Ovary (tissue), 10 donors: ENCODE results near the gene PABPN1. TPM values are rescaled to one million over a fixed set of nuclear protein-coding genes. Genes with fewer than 3 reads are reported as not detected.
A peak's percentile ranks its signal among the peaks of the same experiment; 100 is the strongest.
"Not testable (repeated sequence)": the region's sequence is repeated elsewhere in the genome, so short reads cannot be mapped to it uniquely, and the experiment has no call there.

Experiments used
- DNase-seq, 5 donors: peaks; one replicate each; pipeline ENCODE4 v3.0.0-alpha.2; 2019 to 2020
- H3K27ac ChIP-seq, 2 donors: fragments of 200-600 bp; one replicate each; pipeline versions ENCODE4 v1.5.1 to v1.8.0; 2019 to 2022
- H3K27me3 ChIP-seq: fragments of 200-600 bp; one replicate; pipeline ENCODE4 v1.8.0; 2022
- H3K36me3 ChIP-seq: fragments of 200-600 bp; sonication (generic); one replicate; pipeline ENCODE4 v1.5.1; 2019
- H3K4me1 ChIP-seq: one replicate; pipeline ENCODE4 v1.8.1; 2013; ENCODE audit warnings: mild to moderate bottlenecking, moderate library complexity; ENCODE audit not compliant: insufficient read depth
- H3K4me3 ChIP-seq: fragments of 200-600 bp; sonication (generic); one replicate; pipeline ENCODE4 v1.5.1; 2017
- H3K9me3 ChIP-seq, 2 donors: fragments of 200-600 bp in 1 of 2; sonication (generic) in 1 of 2; one replicate each; pipeline versions ENCODE4 v1.5.1 to v1.8.1; 2013 to 2019; ENCODE audit warnings: mild to moderate bottlenecking in 1 of 2, moderate library complexity in 1 of 2
- CTCF ChIP-seq, 3 donors: fragments of 450-650 bp in 2 of 3; fragments of 200-600 bp in 1 of 3; IDR thresholded peaks; one replicate each; pipeline versions ENCODE4 v1.5.1 to v1.8.0; 2016 to 2022; ENCODE audit warnings: antibody characterized with exemption in 3 of 3, mild to moderate bottlenecking in 1 of 3
- EP300 ChIP-seq: sonication (generic); formaldehyde crosslinking; IDR thresholded peaks from one replicate; pipeline ENCODE4 v1.6.1; 2017; ENCODE audit warnings: antibody characterized with exemption
- POLR2A ChIP-seq: fragments of 450-650 bp; IDR thresholded peaks from one replicate; pipeline ENCODE4 v1.6.1; 2017; ENCODE audit warnings: antibody characterized with exemption, mild to moderate bottlenecking, moderate library complexity
- WGBS, 3 donors: extraction: QIAGEN DNeasy Blood & Tissue Kit in 1 of 3; methylation state at CpG; one replicate each; pipeline versions ENCODE4 v1.1.5 to v1.1.7; 2013 to 2017; 5-methylcytosine and 5-hydroxymethylcytosine counted together
- intact Hi-C, 4 donors: fragments of 100-400 bp; cut with DNase I; formaldehyde crosslinking; loops; one replicate each; pipeline versions ENCODE4 v1.11.0 to v1.15.1; 2022 to 2023
- long read RNA-seq, 3 donors: library from polyadenylated mRNA in 2 of 3; unstranded in 2 of 3; transcript quantifications; one replicate each; pipeline ENCODE4 v2.0.0 and lab custom pipeline, GENCODE V29; 2021 to 2026
- polyA plus RNA-seq, 2 donors: library from polyadenylated mRNA; stranded (reverse); fragments of 200-250 nt in 1 of 2; fragments of 350-450 nt in 1 of 2; fragmentation: Illumina TruSeq in 1 of 2; extraction: RNeasy Lipid Tissue Mini Kit (QIAGEN cat#74804) in 1 of 2; gene quantifications; one replicate each; pipeline ENCODE4 v1.2.3, GENCODE V29; 2013 to 2014
- total RNA-seq, 7 donors: library from RNA; depleted of rRNA in 2 of 7; stranded (reverse); fragments of >200 nt in 2 of 7; fragmentation: NEBNext Ultra II Directional in 3 of 7; extraction: Animal tissue kit (Norgen Biotek cat#: 25700) in 3 of 7; gene quantifications; one replicate each; pipeline versions ENCODE4 v1.1.0 to v1.2.4, GENCODE V29; 2016 to 2023
- donor health status: DM: no; HTN: no; CAD: no; lungs with moderate emphysema.
- donor health status: DM: no; HTN: no; CAD: no.
- donor health status: Bipolar disorder and iron deficiency.
- donor health status: DM: yes; HTN: yes; CAD: no.
- donor health status: DM: no; HTN: no; CAD: no.
- donor health status: DM: yes; HTN: yes; CAD: no.

PABPN1 gene
- total RNA-seq (100 to 1,000 TPM in 5 of 7 donors, 10 to 100 TPM in 2; 37.2 to 164 (median 136) TPM), polyA plus RNA-seq (100 to 1,000 TPM in 1 of 2 donors, 10 to 100 TPM in 1; 93.4 to 117 TPM)
- long read RNA-seq, donor 1, partial matches to known transcripts, result 0 of 19 reads
- long read RNA-seq, donor 1, other reads (novel, unspliced or antisense), result 13 of 19 reads
- long read RNA-seq, donor 2, transcript PABPN1-202 (6 exons, 2,768 nt), result minor isoform, 24 of 154 reads
- long read RNA-seq, donor 2, transcript PABPN1-201 (7 exons, 2,001 nt), result major isoform, 91 of 154 reads
- long read RNA-seq, donor 2, partial matches to known transcripts, result 33 of 154 reads
- long read RNA-seq, donor 2, other reads (novel, unspliced or antisense), result 0 of 154 reads
- long read RNA-seq, donor 3, transcript PABPN1-201 (7 exons, 2,001 nt), result major isoform, 88 of 142 reads
- long read RNA-seq, donor 3, transcript PABPN1-202 (6 exons, 2,768 nt), result minor isoform, 13 of 142 reads
- long read RNA-seq, donor 3, partial matches to known transcripts, result 6 of 142 reads
- long read RNA-seq, donor 3, other reads (novel, unspliced or antisense), result 34 of 142 reads

- intact Hi-C loops, result loop anchor here (1.0 to 10.0 kb wide), 6 partner anchors 18 to 244 kb away; partner anchors contain the start of genes NGDN (in 3 of the 4), PPP1R3E (in 2 of the 4), AP1G2 (in 1 of the 4) and THTPA (in 1 of the 4)
- H3K4me3 ChIP-seq, result peak within 1 kb of the TSS; percentile 81
- no peaks in the 10 kb centered on the region for H3K9me3 ChIP-seq
- TF ChIP-seq POLR2A (peak; percentile 70), CTCF (IDR thresholded peaks at IDR 0.05) (no peak), EP300 (peak; percentile 74)
- WGBS, 3 donors, result 2 to 6% (median 2%) methylated on average over 43 to 63 of the region's 63 CpGs
- peak within 1 kb of the TSS; percentile 74 to 98 for H3K27ac ChIP-seq
- no peaks in the 10 kb centered on the region for H3K36me3 ChIP-seq
- H3K4me1 ChIP-seq, result peaks cover 10% of the 10 kb centered on the region
- DNase-seq, result peak; percentile 99 to 100 (median 99)
- H3K27me3 ChIP-seq, result no peaks in the 10 kb centered on the region
These were observed at the start of gene PABPN1 for GRCh38 chr14:23320584-23321571. TSS of gene PABPN1 (plus strand) at chr14:23321457. CDS start at chr14:23321470, 13 bp downstream.

GRCh38 chr14:23275412-23275811, 45.8 kb upstream of the PABPN1 start:
- H3K4me3 ChIP-seq, result no peak overlapping the region
- no peaks in the 10 kb centered on the region for H3K27me3 ChIP-seq
- no peak overlapping the region for H3K27ac ChIP-seq
- no peak for DNase-seq
- H3K9me3 ChIP-seq, result no peaks in the 10 kb centered on the region
- H3K36me3 ChIP-seq, result no peaks in the 10 kb centered on the region
- no peaks in the 10 kb centered on the region for H3K4me1 ChIP-seq
- no peak for TF ChIP-seq POLR2A
- no peak for TF ChIP-seq CTCF (IDR thresholded peaks at IDR 0.05)
- TF ChIP-seq EP300, result no peak
- intact Hi-C loops, result loop anchor here in 1 of 4 donors (10.0 kb wide), 1 partner anchor 99 kb away; the partner anchor contains the start of genes CMTM5 and IL25
- 89 to 94% (median 93%) methylated on average over 2 of the region's 2 CpGs for WGBS, 3 donors

GRCh38 chr14:23277189-23277588, 44.1 kb upstream of the PABPN1 start:
- Histone ChIP-seq H3K4me1 (no peaks in the 10 kb centered on the region), H3K36me3 (no peaks in the 10 kb centered on the region), H3K27me3 (no peaks in the 10 kb centered on the region), H3K9me3 (no peaks in the 10 kb centered on the region), H3K4me3 (no peak overlapping the region), H3K27ac (no peak overlapping the region)
- DNase-seq, result no peak
- 81 to 85% (median 83%) methylated on average over 3 of the region's 3 CpGs for WGBS, 3 donors
- intact Hi-C loops, result loop anchor here in 1 of 4 donors (10.0 kb wide), 1 partner anchor 98 kb away; the partner anchor contains the start of genes CMTM5 and IL25
- TF ChIP-seq CTCF (IDR thresholded peaks at IDR 0.05) (no peak), POLR2A (no peak), EP300 (no peak)

- intact Hi-C loops, result loop anchor here in 1 of 4 donors (10.0 kb wide), 1 partner anchor 97 kb away; the partner anchor contains the start of genes CMTM5 and IL25
- not testable (repeated sequence) for H3K4me3 ChIP-seq, DNase-seq, H3K27me3 ChIP-seq, H3K36me3 ChIP-seq, H3K4me1 ChIP-seq, H3K9me3 ChIP-seq, H3K27ac ChIP-seq
- WGBS, 3 donors, result 92 to 93% (median 92%) methylated on average over 6 of the region's 6 CpGs
These were observed 43.3 kb upstream of the PABPN1 start for GRCh38 chr14:23277928-23278327.
